Endometrium (tissue), 2 donors: ENCODE results near the gene PLD5.
"Not testable (repeated sequence)": the region's sequence is repeated elsewhere in the genome, so short reads cannot be mapped to it uniquely, and the experiment has no call there.

Experiments used
- FAIRE-seq: peaks from 2 replicates; lab custom pipeline; 2012; peaks lifted over from hg19 to GRCh38; lab: Jason Lieb, UNC
- donor health status: control.
- donor health status: control.

PLD5 gene

DNA sequence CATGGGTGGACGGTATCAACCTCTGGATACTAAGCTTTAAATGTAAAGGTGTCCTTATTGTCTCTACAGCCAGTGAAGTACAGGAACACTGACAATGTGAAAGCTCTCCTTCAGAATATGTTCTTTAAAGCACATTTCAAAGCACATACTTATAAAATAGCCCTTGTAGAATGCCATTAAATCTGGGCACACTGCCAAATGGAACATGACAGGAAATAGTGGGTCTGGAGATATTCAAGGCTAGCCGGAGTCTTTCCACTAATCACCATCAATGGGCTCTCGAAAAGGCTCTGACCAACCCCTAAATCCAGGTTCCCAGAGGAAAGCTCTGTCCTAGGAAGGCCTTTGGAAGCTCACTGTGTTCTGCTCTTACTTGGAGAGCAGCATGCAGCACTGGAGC is 46.6 kb downstream of the PLD5 start:
- FAIRE-seq: no peak

- no peak for FAIRE-seq
Measured at GRCh38 chr1:242470774-242471173, 53.7 kb downstream of the PLD5 start.

GRCh38 chr1:242468784-242469183 is 55.7 kb downstream of the PLD5 start:
- FAIRE-seq: no peak

DNA sequence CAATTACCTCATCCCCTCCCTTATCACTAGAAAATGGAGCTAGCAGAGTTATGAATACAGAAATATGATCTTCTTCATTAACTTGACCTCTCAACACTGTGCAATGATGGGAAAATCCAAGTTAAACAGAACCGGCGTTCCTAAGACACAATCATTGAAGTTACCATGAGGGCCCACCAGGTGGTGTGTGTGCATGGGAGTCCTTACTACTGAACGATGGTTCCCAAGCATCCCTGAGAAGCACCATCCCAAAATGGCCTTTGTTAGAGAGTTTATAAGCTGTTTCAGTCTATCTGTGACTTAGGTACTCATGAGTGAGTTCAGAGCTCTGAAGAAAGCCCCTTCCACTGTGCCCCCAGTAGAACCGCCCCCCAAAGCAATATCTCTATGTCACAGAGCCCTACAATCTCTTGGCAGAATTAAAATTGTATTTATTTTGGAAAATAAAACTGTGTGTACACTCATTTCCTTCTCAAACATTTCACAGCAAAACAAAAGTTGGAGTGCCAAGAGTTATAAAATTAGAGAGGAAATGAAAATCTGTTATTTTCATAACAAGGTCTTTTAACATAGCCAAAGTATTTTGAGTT is 56.8 kb downstream of the PLD5 start:
- peak; percentile 99 for FAIRE-seq

GRCh38 chr1:242462867-242463266 is 61.6 kb downstream of the PLD5 start:
- FAIRE-seq: no peak

DNA sequence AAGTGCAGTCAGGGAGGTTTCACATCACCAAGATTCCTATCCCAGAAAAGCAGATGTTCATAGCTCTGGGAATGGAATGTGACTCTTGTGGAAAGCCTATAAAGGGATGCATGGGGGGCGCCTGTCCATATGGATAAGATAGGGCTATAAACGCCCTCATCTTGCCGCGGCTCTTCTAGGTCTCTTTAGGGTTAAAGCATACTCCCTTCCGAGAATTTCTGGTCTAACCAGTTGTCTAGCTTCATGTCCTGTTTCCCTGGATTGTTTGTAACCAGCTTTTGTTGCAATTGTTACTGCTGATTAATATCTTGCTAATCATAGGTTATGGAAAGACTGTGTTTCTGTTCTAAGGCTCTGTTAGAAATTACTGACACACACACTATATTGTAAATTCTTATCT is 64.8 kb downstream of the PLD5 start:
- FAIRE-seq: not testable (repeated sequence)

DNA sequence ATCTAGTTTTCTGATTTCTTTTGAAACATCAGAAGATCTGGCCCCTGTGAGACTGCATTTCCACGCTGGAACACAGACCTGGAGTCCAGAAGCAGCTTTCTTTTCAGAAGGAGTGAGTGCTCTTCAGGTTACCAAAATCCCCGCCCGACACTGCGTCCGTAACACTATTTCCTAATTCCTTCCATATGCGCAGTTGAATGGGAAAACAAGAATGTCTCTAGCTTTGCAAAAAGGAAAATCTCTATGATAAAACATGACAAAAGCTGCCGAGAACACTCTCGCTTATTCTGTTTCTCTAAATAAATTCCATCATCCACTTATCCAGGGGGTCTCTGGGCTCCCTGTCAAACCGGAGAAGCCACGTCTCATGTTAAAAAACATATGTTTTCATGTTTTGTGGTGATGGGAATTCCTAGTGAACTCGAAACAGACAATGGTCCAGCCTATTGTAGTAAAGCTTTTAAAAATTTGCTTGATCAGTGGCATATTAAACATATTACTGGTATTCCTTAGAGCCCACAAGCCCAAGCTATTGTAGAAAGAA is 67.7 kb downstream of the PLD5 start:
- no peak for FAIRE-seq

DNA sequence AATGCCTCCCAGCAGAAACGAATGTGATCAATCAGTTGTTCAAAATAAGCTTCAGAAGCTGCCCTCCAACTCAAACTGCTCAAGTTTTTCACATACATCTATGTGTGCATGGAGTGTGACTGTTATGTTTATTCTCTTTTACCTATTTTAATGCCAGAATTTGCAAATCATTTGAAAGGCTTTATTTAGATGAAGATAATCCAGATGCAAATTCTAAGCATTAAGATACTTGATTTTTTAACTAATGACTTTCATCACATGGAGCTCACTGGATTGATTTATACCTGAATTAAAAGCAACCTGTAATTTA is 69.5 kb downstream of the PLD5 start:
- no peak for FAIRE-seq

DNA sequence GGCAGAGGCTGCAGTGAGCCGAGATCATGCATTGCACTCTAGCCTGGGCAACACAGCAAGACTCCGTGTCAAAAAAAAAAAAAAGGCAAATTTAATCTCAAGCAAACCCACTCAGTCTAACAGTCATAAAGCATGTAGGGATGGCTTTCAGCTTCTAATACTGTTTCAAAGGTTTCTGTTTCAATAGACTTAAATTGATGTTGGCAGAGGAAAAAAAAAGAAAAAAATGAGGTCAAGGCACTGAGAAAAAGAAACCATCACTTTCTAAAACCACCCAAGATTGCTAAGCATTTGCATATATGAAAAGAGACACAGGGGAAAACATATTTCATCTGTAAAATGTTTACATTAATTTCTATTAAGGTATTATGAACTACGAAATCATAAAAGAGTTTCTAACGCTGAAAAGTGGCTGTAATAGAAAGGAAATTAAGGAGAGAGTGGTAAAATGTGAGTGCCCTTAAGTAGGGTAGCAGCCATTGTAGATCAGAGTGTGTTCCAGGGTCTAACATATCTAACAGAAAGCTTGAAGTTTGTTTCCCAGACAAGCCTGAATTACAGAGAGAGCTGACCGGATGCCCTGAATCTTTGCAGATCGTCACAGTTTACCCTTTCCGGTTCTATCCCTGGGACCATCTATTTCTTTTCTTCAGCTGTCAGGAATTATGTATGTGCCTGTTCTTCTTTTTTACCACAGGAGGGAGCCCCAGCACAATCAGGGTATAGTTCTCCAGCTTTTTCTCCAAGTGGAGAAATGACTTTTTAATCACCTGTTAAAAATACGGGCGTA is 70.0 kb downstream of the PLD5 start:
- FAIRE-seq: no peak

DNA sequence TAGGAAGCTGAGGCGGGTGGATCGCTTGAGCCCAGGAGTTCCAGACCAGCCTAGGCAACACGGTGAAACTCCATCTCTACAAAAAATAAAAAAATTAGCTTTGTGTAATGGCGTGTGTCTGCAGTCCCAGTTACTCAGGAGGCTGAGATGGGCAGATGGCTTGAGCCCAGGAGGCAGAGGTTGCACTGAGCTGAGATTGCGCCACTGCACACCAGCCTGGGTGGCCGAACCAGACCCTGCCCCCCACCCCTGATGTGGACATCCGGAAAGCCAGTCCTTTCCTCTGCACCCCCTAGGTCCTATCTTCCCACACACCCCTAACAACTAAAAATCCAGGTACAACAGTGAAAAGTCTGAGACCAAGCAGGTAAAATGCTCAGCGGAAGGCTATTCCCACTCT is 71.9 kb downstream of the PLD5 start:
- FAIRE-seq: no peak

DNA sequence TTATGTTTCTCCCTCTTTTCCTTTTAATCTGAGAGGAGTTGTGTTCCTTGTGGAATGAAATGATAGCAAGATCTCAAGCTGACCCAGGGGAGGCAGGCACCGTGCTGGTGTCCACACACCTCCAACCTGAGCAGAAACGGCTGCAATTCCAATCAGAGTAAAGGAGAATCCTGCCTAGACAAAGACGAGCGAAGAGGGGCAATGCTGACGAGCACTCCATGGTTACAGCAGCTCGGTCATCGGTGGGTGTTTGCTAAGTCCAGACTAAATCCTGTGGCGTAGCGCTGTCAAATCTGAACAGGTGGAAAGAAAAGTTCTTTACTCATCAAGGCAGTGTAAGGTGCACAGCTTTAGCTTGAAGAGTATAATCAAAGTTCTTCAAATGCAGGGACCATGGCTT is 74.8 kb downstream of the PLD5 start:
- no peak for FAIRE-seq

DNA sequence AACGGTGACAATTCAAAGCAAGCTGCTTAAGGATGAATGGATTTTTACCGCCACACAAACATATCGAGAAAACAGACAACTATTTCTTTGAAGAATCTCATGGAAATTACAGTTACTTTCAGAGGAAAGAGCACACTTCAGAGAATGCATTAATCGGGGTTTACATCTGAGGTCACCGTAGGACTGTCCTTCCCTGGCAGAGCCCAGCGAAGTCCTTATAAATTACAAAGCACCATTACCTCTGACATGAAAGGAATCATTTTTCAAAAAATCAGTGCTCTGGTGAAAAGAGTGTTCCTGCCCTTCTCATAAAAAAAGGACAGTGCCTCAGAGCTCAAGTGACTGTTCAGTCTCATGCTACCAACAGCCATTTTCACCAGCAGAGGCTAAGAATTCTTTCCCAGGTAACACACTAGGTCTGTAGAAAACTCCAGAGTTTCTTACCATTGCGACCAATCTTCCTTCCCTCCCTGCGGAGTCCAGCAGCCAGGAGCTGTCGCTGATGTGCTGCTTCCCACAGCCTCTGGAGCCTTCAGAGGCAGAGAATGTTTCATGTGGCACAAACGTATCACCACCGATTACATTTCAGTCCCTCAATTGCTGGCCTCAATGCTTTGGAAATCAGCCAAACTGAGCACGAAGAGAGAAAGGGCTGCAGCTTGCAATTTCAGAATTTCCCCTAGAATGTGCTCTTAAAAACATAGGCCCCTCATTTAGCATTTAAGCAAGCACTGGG is 75.4 kb downstream of the PLD5 start:
- FAIRE-seq: no peak

DNA sequence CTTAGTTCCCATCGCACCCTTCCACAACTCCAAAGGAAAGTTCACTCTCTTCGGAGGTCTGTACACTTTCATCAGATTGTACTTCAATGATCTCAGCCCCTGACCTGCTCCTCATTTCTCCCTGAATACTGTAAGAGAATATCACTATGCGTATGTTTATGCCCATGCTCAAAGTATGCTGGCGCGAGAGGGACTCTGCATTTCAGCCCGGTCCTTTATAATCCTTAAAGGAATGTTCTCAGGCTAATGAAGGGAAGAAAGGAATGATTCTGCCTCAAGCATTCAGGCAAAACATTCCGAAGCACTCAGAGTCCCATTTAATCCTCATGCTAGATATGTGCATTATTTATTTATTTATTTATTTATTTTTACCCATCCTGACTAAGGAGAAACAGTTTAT is 76.8 kb downstream of the PLD5 start:
- FAIRE-seq: no peak

DNA sequence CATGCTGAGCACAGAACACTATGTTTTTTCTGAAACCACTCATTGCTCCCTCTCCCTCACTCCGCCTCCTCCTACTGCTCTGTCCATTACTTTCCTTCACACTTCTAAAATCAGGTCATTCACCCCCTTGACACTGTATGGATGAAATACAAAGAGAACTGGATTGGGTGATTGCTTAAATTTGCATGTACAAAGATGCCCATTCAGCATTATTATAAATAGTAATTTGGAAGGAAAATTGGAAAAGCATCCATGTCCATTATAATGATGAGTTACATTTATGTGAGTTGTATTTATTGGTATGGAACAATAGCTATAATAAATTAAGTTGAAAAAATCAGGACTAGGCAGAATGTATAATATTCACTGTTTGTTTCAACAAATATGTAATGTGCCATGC is 83.7 kb downstream of the PLD5 start:
- no peak for FAIRE-seq

GRCh38 chr1:242435200-242435599 is 89.3 kb downstream of the PLD5 start:
- no peak for FAIRE-seq

DNA sequence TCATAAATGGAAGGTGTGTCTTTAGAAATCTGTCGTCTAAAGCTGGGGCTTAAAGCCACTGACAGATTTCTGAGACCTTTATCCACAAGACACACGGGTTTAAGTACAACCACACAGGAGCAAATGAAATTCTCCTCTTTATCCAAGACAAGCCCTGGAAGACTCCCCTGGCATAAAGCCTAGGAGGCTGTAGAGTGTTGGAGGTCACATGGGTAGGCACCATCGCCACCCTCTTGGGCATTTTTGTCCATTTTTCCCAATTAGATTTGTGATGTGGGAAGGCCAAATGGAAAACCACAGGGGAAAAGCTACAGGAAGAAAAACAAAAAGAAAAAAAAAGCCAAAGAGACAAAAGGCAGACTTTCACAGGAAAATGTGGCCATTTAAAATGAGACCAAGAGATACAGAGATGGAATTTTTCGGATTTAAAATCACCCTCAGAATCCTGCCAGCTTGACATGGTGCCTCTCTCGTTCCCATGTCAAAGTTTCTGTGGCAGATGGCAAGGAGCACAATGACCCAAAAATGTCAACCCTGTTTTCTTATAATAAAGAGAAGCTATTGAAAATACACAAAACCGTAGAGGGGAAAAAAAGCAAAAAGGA is 91.9 kb downstream of the PLD5 start:
- no peak for FAIRE-seq

- FAIRE-seq: no peak
Measured at GRCh38 chr1:242431786-242432185, 92.7 kb downstream of the PLD5 start.

GRCh38 chr1:242430956-242431355 is 93.5 kb downstream of the PLD5 start:
- FAIRE-seq: no peak

- no peak for FAIRE-seq
Measured at GRCh38 chr1:242428399-242429190, 95.9 kb downstream of the PLD5 start.

DNA sequence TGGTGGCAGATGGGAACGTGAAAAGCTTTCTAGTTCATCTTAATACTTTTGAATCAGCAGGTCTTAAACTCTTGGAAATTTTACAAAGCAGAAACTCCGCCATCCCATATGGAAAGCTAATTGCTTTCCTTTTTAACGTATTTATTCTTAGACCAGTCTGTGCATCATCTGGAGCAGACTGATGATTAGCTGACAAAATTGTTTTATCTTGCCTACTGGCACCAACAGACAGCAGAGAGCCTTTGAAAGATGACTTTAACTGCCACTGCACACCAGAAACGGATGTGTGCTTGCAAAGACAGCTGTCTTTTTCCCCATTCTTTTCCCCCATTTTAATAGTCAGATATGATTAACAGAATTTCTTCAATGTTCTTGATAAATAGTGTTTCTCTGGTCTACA is 97.0 kb downstream of the PLD5 start:
- FAIRE-seq: no peak

DNA sequence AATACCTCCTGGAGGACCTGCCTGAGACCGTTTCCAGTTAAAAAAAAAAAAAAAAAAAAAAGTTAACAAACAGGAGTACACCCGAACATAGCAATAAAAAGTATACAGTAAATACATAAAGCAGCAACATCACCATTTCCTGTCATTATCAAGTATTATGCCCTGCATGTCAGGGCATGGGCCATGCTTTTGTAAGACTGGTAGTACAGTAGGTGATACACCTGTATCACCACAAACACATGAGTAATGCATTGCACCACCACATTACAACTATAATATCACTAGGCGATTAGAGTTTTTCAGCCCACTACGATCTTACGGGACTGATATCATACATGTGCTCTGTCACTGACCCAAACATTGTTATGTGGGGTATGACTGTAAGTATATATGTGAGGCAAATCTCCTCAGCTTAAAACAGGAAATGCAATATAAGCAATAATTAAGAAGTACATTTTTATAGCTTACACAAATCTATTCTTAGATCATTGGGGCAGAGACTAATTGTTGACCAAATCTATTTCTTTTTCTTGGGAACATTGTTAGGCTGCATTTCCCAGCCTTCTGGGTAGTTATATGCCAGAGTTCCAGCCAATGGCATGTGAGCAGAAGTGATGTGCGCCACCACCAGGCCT is 98.1 kb downstream of the PLD5 start:
- no peak for FAIRE-seq

DNA sequence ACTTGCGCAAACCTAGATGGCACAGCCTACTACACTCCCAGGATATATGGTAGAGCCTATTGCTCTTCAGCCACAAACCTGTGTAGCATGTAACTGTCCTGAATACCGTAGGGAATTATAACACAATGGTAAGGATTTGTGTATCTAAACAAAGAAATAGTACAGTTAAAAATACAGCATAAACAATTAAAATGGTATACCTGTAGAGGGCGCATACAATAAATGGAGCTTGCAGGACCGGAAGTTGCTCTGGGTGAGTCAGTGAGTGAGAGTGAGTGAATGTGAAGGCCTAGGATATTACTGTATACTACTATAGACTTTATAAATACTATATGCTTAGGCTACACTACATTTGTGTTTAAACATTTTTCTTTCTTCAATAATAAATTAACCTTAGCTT is 99.3 kb downstream of the PLD5 start:
- no peak for FAIRE-seq
